ENCODE results near the gene PSEN1. TPM values are rescaled to one million over a fixed set of nuclear protein-coding genes. Genes with fewer than 3 reads are reported as not detected.

PSEN1 gene
- total RNA-seq, 1 experiment from 2014 or later: 49.9 TPM

DNA sequence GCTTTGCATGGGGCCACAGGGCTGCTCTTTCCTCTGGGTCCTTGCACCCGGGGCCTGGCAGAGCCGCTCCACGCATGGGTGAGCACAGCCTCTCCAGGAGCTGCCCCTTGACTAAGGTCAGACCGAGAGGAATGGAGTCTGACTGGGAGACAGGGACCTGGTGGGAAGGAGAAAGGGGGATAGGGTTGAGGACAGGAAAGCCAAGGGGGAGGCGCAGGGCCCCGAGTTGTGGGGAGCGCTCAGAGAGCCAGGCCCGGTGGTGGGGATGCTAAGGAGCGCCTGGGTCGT, 117.0 kb downstream of the PSEN1 start:
- Histone ChIP-seq H3K79me1 (ENCODE audit: insufficient read depth, low read depth, low read length, poor library complexity, severe bottlenecking) (no peaks in the 10 kb centered on the region), H3K27me3 (ENCODE audit: insufficient read depth, low read length) (no peaks in the 10 kb centered on the region), H3K23me2 (ENCODE audit: insufficient read length, low read depth, low read length, poor library complexity, severe bottlenecking) (no peaks in the 10 kb centered on the region), H3K9ac (ENCODE audit: extremely low read depth, insufficient read length, low read length) (no peak overlapping the region), H4K91ac (ENCODE audit: insufficient read length, low read depth, low read length) (no peak overlapping the region), H3K56ac (ENCODE audit: insufficient read length, low read depth, low read length) (no peak overlapping the region), H2BK12ac (ENCODE audit: insufficient read length, low read depth, low read length) (no peak overlapping the region), H3K79me2 (ENCODE audit: insufficient read depth, low read length) (no peaks in the 10 kb centered on the region), H4K5ac (ENCODE audit: insufficient read length, low read depth, low read length) (no peak overlapping the region), H2AK5ac (ENCODE audit: insufficient read length, low read length) (no peak overlapping the region), H3K23ac (ENCODE audit: insufficient read length, low read depth, low read length) (no peak overlapping the region), H2BK15ac (ENCODE audit: low read depth, low read length) (no peak overlapping the region), H3K4ac (ENCODE audit: low read depth, low read length) (no peak overlapping the region), H3K9me3 (ENCODE audit: control insufficient read depth, low read depth, low read length) (no peaks in the 10 kb centered on the region), H3K27ac (ENCODE audit: insufficient read length, low read depth, low read length) (no peak overlapping the region), H2BK5ac (ENCODE audit: insufficient read length, low read length) (no peak overlapping the region), H2BK120ac (ENCODE audit: low read depth, low read length, poor library complexity, severe bottlenecking) (no peak overlapping the region), H2AFZ (ENCODE audit: low read length) (no peak overlapping the region), H4K20me1 (ENCODE audit: control insufficient read depth, insufficient read depth, insufficient read length) (no peaks in the 10 kb centered on the region), H4K8ac (replicated peaks; ENCODE audit: insufficient read length, low read depth, low read length) (no peak overlapping the region), H3K4me1 (ENCODE audit: insufficient read depth, low read length) (no peaks in the 10 kb centered on the region), H3T11ph (ENCODE audit: low read length) (no peak overlapping the region), H3K18ac (ENCODE audit: insufficient read length, low read depth, low read length) (no peak overlapping the region), H2BK20ac (ENCODE audit: low read depth, low read length, poor library complexity, severe bottlenecking) (no peak overlapping the region), H3K4me2 (ENCODE audit: insufficient read depth, insufficient read length, low read length) (no peak overlapping the region), H3K14ac (ENCODE audit: insufficient read depth, low read length) (no peak overlapping the region)
- H3K4me1 Mint-ChIP-seq: 0 out of 4 replicates have a peak, but pooled peaks cover 0 to 4% of the 10 kb centered on the region in 2 experiments
- TF ChIP-seq, protein P1, sequence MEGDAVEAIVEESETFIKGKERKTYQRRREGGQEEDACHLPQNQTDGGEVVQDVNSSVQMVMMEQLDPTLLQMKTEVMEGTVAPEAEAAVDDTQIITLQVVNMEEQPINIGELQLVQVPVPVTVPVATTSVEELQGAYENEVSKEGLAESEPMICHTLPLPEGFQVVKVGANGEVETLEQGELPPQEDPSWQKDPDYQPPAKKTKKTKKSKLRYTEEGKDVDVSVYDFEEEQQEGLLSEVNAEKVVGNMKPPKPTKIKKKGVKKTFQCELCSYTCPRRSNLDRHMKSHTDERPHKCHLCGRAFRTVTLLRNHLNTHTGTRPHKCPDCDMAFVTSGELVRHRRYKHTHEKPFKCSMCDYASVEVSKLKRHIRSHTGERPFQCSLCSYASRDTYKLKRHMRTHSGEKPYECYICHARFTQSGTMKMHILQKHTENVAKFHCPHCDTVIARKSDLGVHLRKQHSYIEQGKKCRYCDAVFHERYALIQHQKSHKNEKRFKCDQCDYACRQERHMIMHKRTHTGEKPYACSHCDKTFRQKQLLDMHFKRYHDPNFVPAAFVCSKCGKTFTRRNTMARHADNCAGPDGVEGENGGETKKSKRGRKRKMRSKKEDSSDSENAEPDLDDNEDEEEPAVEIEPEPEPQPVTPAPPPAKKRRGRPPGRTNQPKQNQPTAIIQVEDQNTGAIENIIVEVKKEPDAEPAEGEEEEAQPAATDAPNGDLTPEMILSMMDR (conservative IDR thresholded peaks at IDR 0.05): no peak
- no peak overlapping the region; a peak in 1 of 7 replicates for H3K27ac Mint-ChIP-seq
- WGBS (ENCODE audit: extremely low coverage, insufficient read length, low lambda C conversion rate): no CpG with 5 or more reads among the region's 10 CpGs
- H3K9me3 Mint-ChIP-seq: no peaks in the 10 kb centered on the region
- H3K27me3 Mint-ChIP-seq (ENCODE audit: low read depth): no peaks in the 10 kb centered on the region; the same call in 1 of the 2 replicates
- no peak for DNase-seq
- peaks cover 0 to 2% (median 0%) of the 10 kb centered on the region in 3 experiments; a peak in 1 of 7 replicates for H3K36me3 Mint-ChIP-seq (ENCODE audit: insufficient read depth in 1 of 3, low read depth in 3 of 3)
- no peak overlapping the region for H3K4me3 Mint-ChIP-seq
